HCT116 (cell line): Measurements from ENCODE around the gene OR10H2. TPM values are rescaled to one million over a fixed set of nuclear protein-coding genes. Genes with fewer than 3 reads are reported as not detected.

Experiments used
- ATAC-seq: fragments of 200-7000 bp; cut with Tn5 transposase; 2 replicates; pipeline ENCODE4 v1.9.1; 2020; ENCODE audit warnings: mild to moderate bottlenecking, moderate library complexity
- BruUV-seq: library from RNA; stranded (reverse); fragments of 400-500 nt; replicated peaks from 2 replicates; lab custom pipeline; 2021; lab: Mats Ljungman, UMichigan
- CTCF ChIA-PET: fragments of 300-600 bp; sonication (Branson Sonifier 250); formaldehyde crosslinking; loops from one replicate; lab custom pipeline; 2021; ENCODE audit warnings: antibody characterized with exemption; lab: Charles Lee
- POLR2A ChIA-PET: fragments of 300-600, 350-600 bp; sonication (Branson Sonifier 250); formaldehyde crosslinking; loops from one replicate; lab custom pipeline; 2021; ENCODE audit warnings: antibody characterized with exemption; lab: Charles Lee
- RAD21 ChIA-PET, 2 experiments: fragments of 300-600 bp; sonication (Branson Sonifier 250); formaldehyde crosslinking; loops; one replicate each; lab custom pipeline; 2023; ENCODE audit warnings: low total read pairs in 2 of 2; ENCODE audit not compliant: uncharacterized antibody in 2 of 2, unreplicated experiment in 2 of 2, low non-redundant PET in 1 of 2; lab: Charles Lee
- DNase-seq: peaks from one replicate; pipeline ENCODE4 v3.0.0-alpha.2; 2010; ENCODE audit warnings: low read depth, low spot score
- H2AFZ ChIP-seq: fragments of 200-600 bp; shearing (Covaris generic), sonication (generic); 2 replicates; pipeline ENCODE4 v1.6.1; 2017; ENCODE audit warnings: low read depth, mixed run types, mixed read lengths, antibody characterized with exemption, low read length; ENCODE audit not compliant: poor library complexity, severe bottlenecking
- H3K27ac ChIP-seq: 2 replicates; pipeline ENCODE4 v1.5.1; 2012; ENCODE audit warnings: low read depth, low read length
- H3K27me3 ChIP-seq: fragments of 200-600 bp; sonication (generic); 2 replicates; pipeline ENCODE4 v1.6.1; 2016; ENCODE audit warnings: mixed run types, low read length, mixed read lengths; ENCODE audit not compliant: insufficient read depth
- H3K36me3 ChIP-seq, 2 experiments: fragments of 200-500 bp in 1 of 2; fragments of 200-600 bp in 1 of 2; sonication (Bioruptor generic) in 1 of 2; sonication (generic) in 1 of 2; 2 replicates each; pipeline versions ENCODE4 v1.5.1 to v1.6.1; 2014 to 2016; ENCODE audit warnings: low read length in 2 of 2, inconsistent platforms in 1 of 2, mixed read lengths in 1 of 2, mixed run types in 1 of 2; ENCODE audit not compliant: insufficient read depth in 2 of 2, control insufficient read depth in 1 of 2
- H3K4me1 ChIP-seq, 2 experiments: fragments of 200-600 bp in 1 of 2; sonication (generic) in 1 of 2; 2 replicates each; pipeline versions ENCODE4 v1.5.1 to v1.6.1; 2012 to 2017; ENCODE audit warnings: low read length in 2 of 2, inconsistent platforms in 1 of 2, mild to moderate bottlenecking in 1 of 2, mixed read lengths in 1 of 2, mixed run types in 1 of 2, moderate library complexity in 1 of 2; ENCODE audit not compliant: insufficient read depth in 2 of 2, control insufficient read depth in 1 of 2
- H3K4me2 ChIP-seq: fragments of 200-600 bp; sonication (generic); 2 replicates; pipeline ENCODE4 v1.6.1; 2017; ENCODE audit warnings: mixed run types, low read length, mixed read lengths
- H3K4me3 ChIP-seq, 2 experiments: fragments of 200-600 bp in 1 of 2; sonication (generic) in 1 of 2; replicated peaks in 1 of 2; 2 replicates each; pipeline ENCODE4 v1.5.1; 2011 to 2016; ENCODE audit warnings: low read length in 2 of 2, control low read depth in 1 of 2, low read depth in 1 of 2, mild to moderate bottlenecking in 1 of 2, mixed read lengths in 1 of 2, mixed run types in 1 of 2
- H3K79me2 ChIP-seq: fragments of 200-600 bp; sonication (generic); 2 replicates; pipeline ENCODE4 v1.6.1; 2017; ENCODE audit warnings: mild to moderate bottlenecking, mixed run types, low read length, moderate library complexity, mixed read lengths; ENCODE audit not compliant: insufficient read depth
- H3K9ac ChIP-seq: fragments of 200-600 bp; sonication (generic); 2 replicates; pipeline ENCODE4 v1.6.1; 2016; ENCODE audit warnings: low read length, mixed read lengths
- H3K9me2 ChIP-seq: fragments of 200-600 bp; sonication (generic), shearing (Covaris generic); 2 replicates; pipeline ENCODE4 v1.6.1; 2017; ENCODE audit warnings: mixed run types, mild to moderate bottlenecking, moderate library complexity; ENCODE audit not compliant: insufficient read depth
- H3K9me3 ChIP-seq, 2 experiments: fragments of 200-500 bp in 1 of 2; fragments of 200-600 bp in 1 of 2; sonication (Bioruptor generic) in 1 of 2; sonication (generic) in 1 of 2; 2 replicates each; pipeline ENCODE4 v1.6.1; 2014 to 2017; ENCODE audit warnings: low read length in 2 of 2, mixed read lengths in 2 of 2, inconsistent platforms in 1 of 2, low read depth in 1 of 2, mild to moderate bottlenecking in 1 of 2, mixed run types in 1 of 2, moderate library complexity in 1 of 2; ENCODE audit not compliant: control insufficient read depth in 1 of 2, insufficient read depth in 1 of 2
- H4K20me1 ChIP-seq: fragments of 200-600 bp; sonication (generic), shearing (Covaris generic); 2 replicates; pipeline ENCODE4 v1.6.1; 2017; ENCODE audit warnings: mixed run types, mild to moderate bottlenecking, moderate library complexity; ENCODE audit not compliant: insufficient read depth
- EGR1 ChIP-seq: IDR thresholded peaks from 2 replicates; pipeline ENCODE4 v1.6.1; 2012; ENCODE audit warnings: low read depth
- ELF1 ChIP-seq: IDR thresholded peaks from 2 replicates; pipeline ENCODE4 v1.6.1; 2012; ENCODE audit warnings: low read depth, borderline replicate concordance
- POLR2A ChIP-seq: IDR thresholded peaks from 2 replicates; pipeline ENCODE4 v1.7.0; 2011; ENCODE audit warnings: borderline replicate concordance; ENCODE audit not compliant: insufficient read depth, insufficient read length; ENCODE audit errors: extremely low read depth
- SIN3A ChIP-seq: IDR thresholded peaks from 2 replicates; pipeline ENCODE4 v1.6.1; 2012; ENCODE audit warnings: low read depth
- SRF ChIP-seq: IDR thresholded peaks from 2 replicates; pipeline ENCODE4 v1.6.1; 2012; ENCODE audit warnings: low read depth
- YY1 ChIP-seq: IDR thresholded peaks from 2 replicates; pipeline ENCODE4 v1.6.1; 2011; ENCODE audit warnings: low read length, low read depth, moderate library complexity, mild to moderate bottlenecking; ENCODE audit not compliant: insufficient replicate concordance; ENCODE audit errors: extremely low read depth
- intact Hi-C: fragments of 100-400 bp; cut with micrococcal nuclease; formaldehyde crosslinking; loops from 2 replicates; pipeline ENCODE4 v1.10.0; 2022
- total RNA-seq: library from RNA; stranded (reverse); gene quantifications from one replicate; pipeline ENCODE4 v1.2.1, GENCODE V29; 2021; ENCODE audit not compliant: unreplicated experiment
- TF ChIP-seq, protein P1 (sequence below): IDR thresholded peaks from 2 replicates; pipeline ENCODE4 v1.6.1; 2011; ENCODE audit warnings: mild to moderate bottlenecking, low read length, moderate library complexity; ENCODE audit not compliant: insufficient replicate concordance; ENCODE audit errors: extremely low read depth
- TF ChIP-seq, protein P2 (sequence below): IDR thresholded peaks from 2 replicates; pipeline ENCODE4 v1.6.1; 2012

The OR10H2 gene
- total RNA-seq, 1 experiment from 2014 or later, result not detected

DNA sequence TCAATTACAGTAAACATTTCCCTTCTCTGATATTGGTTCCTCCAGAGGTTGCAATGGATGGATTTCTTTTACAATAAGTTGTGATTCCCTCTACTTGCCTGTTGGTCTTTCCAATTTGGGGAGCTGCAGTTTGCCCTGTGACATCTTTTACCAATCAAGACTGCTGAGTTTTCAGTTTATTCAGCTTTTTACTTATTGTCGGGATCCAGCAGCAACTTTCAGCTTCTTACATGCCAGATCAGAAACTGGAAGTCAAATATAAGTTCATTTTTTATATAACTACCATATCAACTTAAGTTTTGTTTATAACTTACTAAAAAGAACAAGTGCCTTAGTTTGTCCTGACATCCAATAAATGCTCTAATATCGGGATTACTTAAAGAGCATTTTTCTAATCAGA, 20.4 kb downstream of the OR10H2 start:
- peaks cover 19% of the 10 kb centered on the region for H3K27me3 ChIP-seq
- ChIA-PET CTCF (no interaction called here), RAD21 (no interaction called here), POLR2A (no interaction called here)
- BruUV-seq, result no TSS peak
- H3K4me3 ChIP-seq, result no peak overlapping the region
- DNase-seq (no peak), ATAC-seq (no peak)
- no peaks in the 10 kb centered on the region for H3K36me3 ChIP-seq
- no peak overlapping the region for H3K27ac ChIP-seq
- H3K79me2 ChIP-seq, result no peaks in the 10 kb centered on the region
- H4K20me1 ChIP-seq, result no peaks in the 10 kb centered on the region
- H3K4me2 ChIP-seq, result no peak overlapping the region
- H3K9ac ChIP-seq, result no peak overlapping the region
- TF ChIP-seq YY1 (no peak), SIN3A (no peak)
- TF ChIP-seq, protein P1, sequence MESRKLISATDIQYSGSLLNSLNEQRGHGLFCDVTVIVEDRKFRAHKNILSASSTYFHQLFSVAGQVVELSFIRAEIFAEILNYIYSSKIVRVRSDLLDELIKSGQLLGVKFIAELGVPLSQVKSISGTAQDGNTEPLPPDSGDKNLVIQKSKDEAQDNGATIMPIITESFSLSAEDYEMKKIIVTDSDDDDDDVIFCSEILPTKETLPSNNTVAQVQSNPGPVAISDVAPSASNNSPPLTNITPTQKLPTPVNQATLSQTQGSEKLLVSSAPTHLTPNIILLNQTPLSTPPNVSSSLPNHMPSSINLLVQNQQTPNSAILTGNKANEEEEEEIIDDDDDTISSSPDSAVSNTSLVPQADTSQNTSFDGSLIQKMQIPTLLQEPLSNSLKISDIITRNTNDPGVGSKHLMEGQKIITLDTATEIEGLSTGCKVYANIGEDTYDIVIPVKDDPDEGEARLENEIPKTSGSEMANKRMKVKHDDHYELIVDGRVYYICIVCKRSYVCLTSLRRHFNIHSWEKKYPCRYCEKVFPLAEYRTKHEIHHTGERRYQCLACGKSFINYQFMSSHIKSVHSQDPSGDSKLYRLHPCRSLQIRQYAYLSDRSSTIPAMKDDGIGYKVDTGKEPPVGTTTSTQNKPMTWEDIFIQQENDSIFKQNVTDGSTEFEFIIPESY, result no peak
- TF ChIP-seq, all 23 proteins: peak for 0
- no peaks in the 10 kb centered on the region for H3K9me2 ChIP-seq
- H2AFZ ChIP-seq, result no peak overlapping the region
- intact Hi-C loops, result no loop called here
- no peaks in the 10 kb centered on the region for H3K4me1 ChIP-seq
- no peaks in the 10 kb centered on the region for H3K9me3 ChIP-seq

DNA sequence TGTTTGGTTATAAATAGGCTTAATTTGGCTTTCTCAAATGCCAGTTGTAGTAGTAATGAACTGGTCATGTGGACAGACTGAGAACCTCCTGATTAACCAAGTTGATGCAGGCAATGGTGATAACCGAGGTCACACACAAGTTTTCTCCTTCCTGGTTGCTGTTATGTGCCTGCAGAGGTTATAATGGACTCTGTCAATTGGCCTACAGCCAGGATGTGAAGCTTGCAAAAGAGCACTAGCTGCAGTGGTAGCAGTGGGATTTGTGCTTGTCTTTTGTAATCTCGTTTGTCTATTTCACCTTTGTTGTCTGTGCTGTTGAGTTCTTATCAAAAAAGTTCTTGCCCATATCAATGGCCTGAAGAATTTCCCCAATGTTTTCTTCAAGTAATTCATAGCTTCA, 30.6 kb downstream of the OR10H2 start:
- H3K4me1 ChIP-seq, result no peaks in the 10 kb centered on the region
- RAD21 ChIA-PET, result no interaction called here
- POLR2A ChIA-PET, result no interaction called here
- DNase-seq (no peak), ATAC-seq (no peak)
- no peaks in the 10 kb centered on the region for H4K20me1 ChIP-seq
- BruUV-seq, result no TSS peak
- H3K9me3 ChIP-seq, result no peaks in the 10 kb centered on the region
- H3K27me3 ChIP-seq, result peaks cover 20% of the 10 kb centered on the region
- no peaks in the 10 kb centered on the region for H3K9me2 ChIP-seq
- H3K4me3 ChIP-seq, result no peak overlapping the region
- H2AFZ ChIP-seq, result no peak overlapping the region
- no peak overlapping the region for H3K9ac ChIP-seq
- no peaks in the 10 kb centered on the region for H3K36me3 ChIP-seq
- intact Hi-C loops, result no loop called here
- no peaks in the 10 kb centered on the region for H3K79me2 ChIP-seq
- no peak for TF ChIP-seq SRF
- TF ChIP-seq ELF1, result no peak
- TF ChIP-seq, protein P2, sequence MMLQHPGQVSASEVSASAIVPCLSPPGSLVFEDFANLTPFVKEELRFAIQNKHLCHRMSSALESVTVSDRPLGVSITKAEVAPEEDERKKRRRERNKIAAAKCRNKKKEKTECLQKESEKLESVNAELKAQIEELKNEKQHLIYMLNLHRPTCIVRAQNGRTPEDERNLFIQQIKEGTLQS, result no peak
- no peak for TF ChIP-seq EGR1
- TF ChIP-seq POLR2A, result no peak
- no peak overlapping the region for H3K27ac ChIP-seq
- no peak overlapping the region for H3K4me2 ChIP-seq
- CTCF ChIA-PET, result no interaction called here
